Germinal center (tissue), 1 donor: ENCODE measurements around the gene BMERB1.
"Not testable (repeated sequence)": the region's sequence is repeated elsewhere in the genome, so short reads cannot be mapped to it uniquely, and the experiment has no call there.

Experiments
- DNase-seq: peaks from one replicate; pipeline ENCODE4 v3.0.0; 2012; ENCODE audit warnings: mixed read lengths, low spot score

Gene BMERB1

DNA sequence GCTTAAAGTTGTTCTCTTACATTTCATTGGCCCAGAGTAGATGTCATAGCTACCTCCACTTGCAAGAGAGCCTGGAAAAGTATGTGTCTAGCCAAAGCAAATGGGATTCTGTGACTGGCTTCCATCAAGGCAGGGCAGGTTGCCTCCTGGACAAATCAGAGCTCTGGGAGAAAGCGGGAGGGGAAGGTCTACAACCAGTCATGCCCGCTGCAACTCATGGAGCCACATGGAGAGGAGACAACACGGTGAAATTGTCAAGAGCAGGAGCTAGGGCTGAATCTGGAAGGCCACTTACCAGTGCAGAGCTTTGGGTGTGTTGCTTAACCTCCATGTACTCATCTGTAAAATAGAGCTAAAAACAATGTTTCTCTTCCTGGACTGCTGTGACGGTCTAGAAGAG, 124.8 kb downstream of the BMERB1 start:
- no peak for DNase-seq

GRCh38 chr16:15564604-15565339, 130.4 kb downstream of the BMERB1 start:
- DNase-seq, result no peak

DNA sequence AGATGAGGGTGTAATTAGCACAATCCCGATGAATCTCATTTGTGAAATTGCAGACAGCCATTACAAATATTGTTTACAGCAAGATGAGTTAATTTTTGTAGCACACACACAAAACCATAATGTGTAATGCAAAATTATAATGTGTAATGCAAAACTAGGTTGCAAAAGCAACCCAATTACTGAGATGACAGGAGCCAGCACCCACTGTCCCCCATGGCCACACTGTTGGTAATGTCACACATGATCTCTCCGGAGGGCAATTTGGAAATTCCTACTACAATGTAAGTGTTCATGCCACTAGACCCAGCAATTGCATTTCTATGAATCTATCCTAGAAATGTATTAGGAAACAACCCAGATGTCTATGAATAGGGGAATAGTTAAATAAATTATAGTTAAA, 131.7 kb downstream of the BMERB1 start:
- DNase-seq, result no peak

- DNase-seq, result no peak
Measured at GRCh38 chr16:15567823-15568222, 133.4 kb downstream of the BMERB1 start.

- DNase-seq, result not testable (repeated sequence)
Measured at GRCh38 chr16:15570666-15571065, 136.3 kb downstream of the BMERB1 start.

- no peak for DNase-seq
Measured at GRCh38 chr16:15571557-15571956, 137.2 kb downstream of the BMERB1 start.

GRCh38 chr16:15572329-15573001, 138.1 kb downstream of the BMERB1 start:
- DNase-seq, result no peak

- no peak for DNase-seq
Measured at GRCh38 chr16:15573274-15573895, 139.0 kb downstream of the BMERB1 start.

DNA sequence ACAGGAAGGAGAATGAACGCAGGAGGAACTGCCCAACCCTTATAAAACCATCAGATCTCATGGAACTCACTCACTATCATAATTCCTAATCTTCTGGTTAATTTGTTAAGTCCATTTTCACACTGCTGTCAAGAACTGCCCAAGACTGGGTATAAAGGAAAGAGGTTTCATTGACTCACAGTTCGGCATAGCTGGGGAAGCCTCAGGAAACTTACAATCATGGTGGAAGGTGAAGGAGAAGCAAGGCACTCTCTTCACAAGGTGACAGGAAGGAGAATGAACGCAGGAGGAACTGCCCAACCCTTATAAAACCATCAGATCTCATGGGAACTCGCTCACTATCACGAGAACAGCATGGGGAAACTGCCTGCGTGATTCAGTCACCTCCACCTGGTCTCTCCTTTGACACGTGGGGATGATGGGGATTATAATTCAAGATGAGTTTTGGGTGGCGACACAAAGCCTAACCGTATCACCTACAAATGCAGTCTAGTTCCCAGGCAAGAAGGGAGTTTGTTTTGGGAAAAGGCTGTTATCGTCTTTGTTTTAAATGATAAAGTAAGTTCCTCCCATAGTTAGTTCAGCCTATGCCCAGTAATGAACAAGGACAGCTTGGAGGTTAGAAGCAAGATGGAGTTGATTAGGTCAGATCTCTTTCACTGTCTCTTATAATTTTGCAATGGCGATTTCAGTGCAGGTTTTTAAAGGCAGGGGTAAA, 139.7 kb downstream of the BMERB1 start:
- not testable (repeated sequence) for DNase-seq

GRCh38 chr16:15574614-15574948, 140.2 kb downstream of the BMERB1 start:
- DNase-seq, result no peak

DNA sequence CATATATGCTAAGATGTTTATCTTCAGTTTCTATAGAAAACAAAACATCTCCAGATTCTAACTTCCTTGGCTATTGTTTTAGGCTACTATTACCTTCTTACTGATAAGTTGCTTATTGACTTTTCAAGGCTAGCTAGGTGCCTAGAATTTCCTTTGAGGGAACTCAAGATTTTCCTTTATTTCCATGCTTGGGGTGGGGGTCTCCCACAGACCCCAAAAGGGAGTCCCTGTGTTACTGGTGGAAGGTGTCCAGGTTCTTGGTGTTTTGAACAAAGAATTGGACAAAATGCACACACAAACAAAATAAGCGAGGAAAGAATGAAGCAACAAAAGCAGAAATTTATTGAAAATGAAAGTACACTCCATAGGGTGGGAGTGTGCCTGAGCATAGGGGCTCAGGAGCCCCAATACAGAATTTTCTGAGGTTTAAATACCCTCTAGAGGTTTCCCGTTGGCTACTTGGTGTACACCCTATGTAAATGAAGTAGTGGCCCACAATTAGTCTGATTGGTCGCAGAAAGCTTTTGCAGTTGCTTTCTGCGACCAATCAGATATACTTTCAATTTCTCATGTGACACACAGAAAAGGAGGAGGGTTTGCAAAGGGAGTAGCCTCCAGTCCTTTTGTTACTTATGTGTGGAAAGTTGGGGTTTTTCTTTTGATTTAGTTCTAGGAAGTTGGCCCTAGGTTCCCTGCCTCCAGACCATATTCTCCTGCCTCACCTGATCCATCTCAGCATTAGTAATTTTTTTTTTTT, 141.1 kb downstream of the BMERB1 start:
- no peak for DNase-seq

DNA sequence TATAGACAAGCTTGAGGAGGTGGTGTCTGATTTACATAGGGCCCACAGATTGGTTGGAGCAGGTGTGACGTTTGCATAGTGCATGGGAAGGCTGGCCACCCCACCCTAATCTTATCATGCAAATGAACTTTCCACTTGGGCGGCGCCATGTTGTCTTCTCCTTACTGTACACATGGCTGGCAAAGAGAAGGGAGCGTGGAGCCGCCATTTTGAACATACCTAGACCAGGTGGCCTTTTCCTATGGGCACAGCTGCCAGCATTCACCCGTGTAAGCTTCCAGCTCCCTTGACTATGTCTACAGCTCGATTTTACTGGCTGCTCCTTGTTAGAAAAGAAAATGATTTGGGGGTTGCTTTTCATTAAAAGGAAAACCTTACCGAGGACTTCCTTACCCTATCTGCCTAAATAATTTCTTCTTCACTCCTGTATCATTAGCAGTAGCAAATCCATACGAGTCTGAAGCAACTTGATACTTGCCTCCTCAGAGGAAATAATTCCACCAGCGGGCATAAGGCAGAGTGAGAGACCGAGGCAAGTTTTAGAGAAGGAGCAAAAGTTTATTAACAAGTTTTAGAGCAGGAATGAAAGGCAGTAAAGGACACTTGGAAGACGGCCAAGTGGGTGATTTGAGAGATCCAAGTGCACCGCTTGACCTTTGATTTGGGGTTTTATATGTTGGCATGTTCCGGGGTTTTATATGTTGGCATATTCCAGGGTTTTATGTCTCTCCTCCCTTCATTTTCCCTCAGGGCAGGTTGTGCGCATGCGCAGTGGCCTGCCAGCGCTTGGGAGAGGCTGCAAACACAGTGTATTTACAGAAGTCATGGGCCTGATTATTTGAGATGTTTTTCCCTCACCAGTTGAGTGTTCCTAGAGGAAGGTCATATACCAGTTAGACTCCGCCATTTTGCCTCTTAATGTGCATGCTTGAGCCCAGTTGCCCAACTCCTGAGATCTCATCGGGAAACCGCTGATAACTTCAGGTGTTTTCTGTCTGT, 142.9 kb downstream of the BMERB1 start:
- DNase-seq, result no peak

DNA sequence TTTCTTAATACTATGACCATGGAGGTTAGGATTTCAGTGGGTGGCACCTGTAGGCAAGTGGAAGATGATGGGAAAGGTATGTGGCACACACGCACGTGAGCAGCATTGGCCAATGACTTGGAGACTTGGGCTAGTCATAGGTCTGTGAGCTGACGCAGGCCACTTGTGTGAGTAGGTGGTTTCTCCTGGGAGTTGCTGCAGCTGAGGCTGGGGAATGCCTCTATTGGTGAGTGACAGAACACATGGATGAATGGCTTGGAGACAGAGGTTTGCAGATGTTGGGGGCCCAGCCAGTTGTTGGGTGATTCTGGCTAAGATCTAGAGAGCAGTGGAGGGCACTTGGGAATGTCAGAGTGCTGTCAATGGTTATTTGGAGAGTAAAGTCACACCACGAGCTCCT, 144.4 kb downstream of the BMERB1 start:
- no peak for DNase-seq

- DNase-seq, result no peak
Measured at GRCh38 chr16:15581127-15581815, 146.9 kb downstream of the BMERB1 start.

GRCh38 chr16:15583526-15583925, 149.1 kb downstream of the BMERB1 start:
- DNase-seq, result no peak

DNA sequence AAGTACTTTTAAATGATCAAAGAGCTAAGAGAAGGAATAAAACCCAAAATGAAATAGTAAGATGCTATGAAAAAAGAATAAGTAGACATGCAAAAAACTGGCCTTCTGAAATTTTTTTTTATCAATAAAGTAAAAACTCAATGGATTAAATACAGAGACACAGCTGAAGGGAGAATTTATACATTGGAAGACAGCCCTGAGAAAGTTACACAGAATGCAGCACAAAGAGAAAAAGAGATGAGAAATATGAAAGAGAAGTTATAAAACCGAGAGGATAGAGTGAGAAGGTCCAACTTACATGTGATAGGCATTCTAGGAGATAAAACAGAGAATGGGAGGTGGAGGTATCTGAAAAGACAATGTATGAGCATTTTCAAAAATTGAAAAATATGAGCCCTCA, 151.6 kb downstream of the BMERB1 start:
- no peak for DNase-seq

DNA sequence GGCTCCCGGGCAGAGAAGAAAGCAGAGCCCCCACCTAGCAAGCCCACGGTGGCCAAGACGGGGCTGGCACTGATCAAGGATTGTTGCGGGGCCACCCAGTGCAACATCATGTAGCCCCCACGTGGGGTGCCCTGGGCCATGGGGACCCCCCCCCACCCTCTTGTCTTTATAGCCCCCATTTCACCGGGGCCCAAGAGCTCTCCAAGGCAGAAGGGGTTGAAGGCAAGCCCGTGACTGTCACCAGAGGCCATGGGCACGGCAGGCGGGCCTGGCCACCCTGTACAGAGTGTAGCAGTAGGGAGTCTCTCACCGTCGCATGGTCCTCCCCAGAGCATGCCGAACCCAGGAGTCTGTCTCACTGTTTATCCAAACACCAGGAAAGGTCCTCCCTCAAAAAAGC, 152.3 kb downstream of the BMERB1 start:
- no peak for DNase-seq

DNA sequence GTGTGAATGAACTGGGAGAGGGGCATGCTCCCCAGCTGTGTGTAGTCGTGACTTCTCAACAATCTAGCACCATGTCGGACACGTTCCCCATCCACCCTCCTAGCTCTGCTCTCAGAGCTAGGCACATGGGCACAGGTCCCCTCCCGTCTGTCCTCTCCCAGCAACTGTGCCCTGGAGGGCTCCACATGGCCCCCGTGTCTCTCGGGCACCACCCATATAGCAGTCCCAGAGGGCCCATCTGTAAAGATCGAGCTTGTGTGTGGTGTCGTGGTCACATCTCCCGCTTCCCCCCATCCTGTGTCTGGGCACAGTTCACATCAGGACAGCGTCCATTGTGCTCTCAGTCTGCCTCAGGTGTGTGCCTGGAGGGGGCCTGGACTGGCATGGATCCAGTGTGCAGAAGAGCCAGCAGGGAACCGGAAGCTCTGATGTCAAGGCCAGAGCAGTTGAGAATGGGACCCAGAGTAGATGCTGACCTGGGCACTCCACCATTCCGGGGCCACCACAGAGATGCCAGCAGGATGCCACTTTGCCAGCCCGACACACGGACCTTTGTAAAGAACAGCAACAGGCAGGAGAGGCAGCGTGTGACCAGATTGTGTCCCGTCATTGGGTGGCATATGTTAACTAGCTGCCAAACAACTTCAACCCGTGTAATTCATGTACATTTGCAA, 152.9 kb downstream of the BMERB1 start:
- DNase-seq, result no peak

DNA sequence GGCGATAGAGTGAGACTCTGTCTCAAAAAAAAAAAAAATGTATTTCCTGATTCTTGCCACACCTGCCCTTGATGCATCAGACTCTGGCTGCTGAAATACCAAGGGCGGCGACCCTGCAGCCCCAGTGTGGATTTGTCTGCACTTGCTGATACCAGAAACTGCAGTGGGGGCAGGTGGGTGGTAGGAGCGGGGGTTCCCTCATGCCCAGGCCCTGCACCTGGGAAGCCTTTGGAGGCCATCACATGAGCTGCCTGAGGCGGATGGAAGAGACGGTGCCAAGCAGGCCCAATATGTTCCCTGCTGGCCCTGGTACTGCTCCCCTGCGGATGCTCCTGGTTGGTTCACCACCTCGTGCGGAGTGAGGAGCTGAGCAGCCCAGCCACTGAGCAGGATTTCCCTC, 157.9 kb downstream of the BMERB1 start:
- no peak for DNase-seq

DNA sequence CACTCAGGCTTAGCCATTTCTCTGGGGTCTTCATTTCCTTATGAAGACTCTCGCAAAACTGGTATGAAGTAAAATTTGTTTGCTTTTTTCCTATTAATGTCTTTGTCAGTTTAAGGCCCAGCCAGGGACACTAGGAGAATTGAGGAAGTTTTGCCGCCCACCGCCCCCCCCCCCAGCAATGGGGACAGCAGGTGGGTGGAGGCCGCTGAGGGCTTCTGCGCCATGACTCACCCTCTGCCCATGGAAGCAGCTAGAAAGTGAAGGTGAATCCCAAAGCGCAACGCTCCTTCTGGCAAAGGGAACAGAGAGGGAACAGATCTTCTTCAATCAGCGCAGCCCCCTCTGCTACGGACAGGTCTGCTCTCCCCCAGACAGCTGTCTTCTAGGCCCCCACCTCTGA, 158.8 kb downstream of the BMERB1 start:
- DNase-seq, result no peak
